CD4-positive, alpha-beta T cell treated with Interferon gamma for 1 hour (primary cell): Measurements from ENCODE around the gene DLX6.
A peak's percentile ranks its signal among the peaks of the same experiment; 100 is the strongest.

Source experiments
- DNase-seq: peaks from one replicate; pipeline ENCODE4 v3.0.0-alpha.2; 2020

The DLX6 gene

DNA sequence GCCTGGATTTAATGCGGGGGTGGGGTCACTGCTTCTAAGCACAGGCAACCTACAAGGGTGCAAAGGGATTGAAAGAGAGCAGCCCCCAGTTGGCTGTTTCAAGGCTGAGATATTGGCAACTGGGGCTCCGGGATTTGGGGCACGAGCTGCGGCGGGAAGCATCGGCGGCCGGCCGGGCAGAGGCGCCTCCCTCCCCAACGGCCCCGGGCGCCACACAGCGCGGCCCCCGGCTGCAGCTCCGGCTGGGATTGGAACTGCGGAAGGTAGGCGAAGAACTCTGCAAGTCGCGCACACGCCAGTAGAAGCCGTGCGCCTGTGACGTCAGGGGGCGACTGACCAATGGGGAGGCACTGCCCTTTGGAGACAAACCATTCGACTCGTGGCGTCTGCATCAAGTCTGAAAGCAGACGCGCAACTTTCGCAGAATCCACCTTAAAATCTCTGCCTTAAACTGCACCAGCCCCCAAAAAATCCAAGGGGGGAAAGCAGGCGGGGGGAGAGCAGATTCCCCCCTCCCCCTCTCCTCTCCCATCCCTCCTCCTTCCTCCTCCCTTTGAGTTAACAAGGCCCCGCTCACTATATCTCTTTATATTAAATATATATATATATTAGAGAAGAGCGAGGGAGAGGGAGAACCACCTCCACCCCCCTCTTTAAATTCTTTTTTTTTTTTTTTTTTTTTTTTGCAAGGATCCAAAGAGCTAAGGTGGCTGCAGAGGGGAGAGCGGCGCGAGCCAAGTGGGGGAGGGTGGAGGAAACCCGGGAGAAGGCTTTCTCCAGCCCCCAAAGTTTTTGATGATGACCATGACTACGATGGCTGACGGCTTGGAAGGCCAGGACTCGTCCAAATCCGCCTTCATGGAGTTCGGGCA is at the start of gene DLX6:
Gene DLX6, plus strand, starts transcription at position 371 of the 872 bp plus-strand sequence. Its CDS starts 425 bp downstream, at position 796.
- peak; percentile 18 for DNase-seq

DNA sequence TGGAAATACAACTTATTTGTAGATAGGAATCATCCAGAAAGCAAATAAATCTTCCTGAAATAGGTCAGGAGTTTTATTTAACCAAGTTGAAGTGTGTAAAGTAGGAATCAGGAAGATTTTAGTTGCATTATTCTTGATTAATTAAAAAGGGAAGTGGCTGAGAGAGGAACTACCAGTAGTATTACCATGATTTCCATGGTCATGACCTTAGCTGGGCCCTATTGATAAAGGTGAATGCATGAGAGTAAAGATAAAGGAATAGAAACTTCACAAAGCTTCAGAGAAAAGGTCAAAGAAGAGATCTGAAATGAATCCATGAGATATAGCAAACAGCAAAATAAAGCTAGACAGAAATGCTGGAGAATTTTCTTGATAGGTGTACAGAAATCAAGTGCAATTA is 46.2 kb upstream of the DLX6 start:
- no peak for DNase-seq

DNA sequence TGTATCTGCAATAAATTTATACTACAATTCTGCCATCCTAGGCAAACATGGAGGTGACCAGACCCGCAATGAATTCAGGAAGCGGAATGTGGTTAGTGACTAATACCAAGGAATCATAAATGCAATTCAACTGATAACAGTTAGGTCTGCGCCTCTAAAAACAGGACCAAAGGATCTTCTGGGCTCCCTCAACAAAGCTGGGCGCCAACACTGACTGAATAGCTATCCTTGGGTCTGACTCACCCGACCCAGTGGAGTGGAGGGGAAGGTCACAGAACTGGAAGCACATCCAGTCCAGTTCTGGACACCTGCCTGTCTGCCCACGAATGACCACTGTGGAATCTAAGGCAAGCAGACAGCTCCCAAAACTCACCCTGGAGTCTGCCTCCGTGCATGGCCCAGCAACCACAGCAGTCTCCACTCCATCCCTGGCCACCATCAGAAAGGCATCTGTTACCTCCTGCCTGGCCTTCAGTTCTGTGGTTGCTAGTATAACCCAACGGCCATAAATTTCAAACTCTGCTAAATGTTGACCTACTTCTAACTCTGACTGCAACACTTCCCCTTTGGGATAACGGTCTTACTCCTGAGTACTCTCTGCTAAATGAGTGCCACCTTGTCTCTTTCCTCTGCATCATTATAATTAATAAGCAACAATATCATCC is 43.0 kb upstream of the DLX6 start:
- DNase-seq = no peak

DNA sequence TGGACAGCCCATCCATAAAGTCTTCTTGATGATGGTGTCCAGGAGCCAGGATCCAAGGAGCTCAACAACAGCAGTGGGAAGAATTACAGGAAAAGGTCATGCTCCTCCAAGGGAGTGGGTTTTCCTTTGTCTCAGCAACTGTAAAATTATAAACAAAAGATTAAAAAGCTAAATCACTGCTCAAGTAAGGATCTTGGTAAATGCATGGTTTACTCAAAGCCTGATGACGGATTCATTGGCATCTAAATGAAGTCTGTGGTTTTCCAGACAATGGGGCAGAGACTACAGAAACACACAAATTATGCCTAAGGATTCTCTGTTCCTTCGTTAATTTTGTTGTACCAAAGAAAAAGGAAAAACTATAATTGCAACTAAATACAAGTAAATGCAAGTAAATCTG is 36.4 kb upstream of the DLX6 start:
- DNase-seq = no peak

DNA sequence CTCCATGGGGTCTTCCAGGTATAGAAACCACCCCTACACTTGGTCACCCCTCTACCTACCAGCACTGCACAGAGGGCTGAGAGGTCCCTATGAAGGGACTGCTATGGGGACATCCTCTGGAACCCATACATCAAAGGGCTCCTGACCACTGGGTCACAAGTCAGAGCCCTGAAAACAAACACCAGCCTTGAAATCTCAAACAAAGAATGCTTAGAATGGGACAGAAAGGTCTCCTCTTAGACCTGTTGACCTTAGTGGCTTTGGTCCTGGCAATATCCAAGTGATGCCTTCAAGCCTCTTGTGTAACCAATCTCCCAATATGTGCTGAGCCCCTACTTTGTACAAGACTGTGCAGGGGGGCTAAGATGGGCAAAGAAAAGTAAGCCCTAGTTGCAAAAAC is 34.6 kb upstream of the DLX6 start:
- no peak for DNase-seq

DNA sequence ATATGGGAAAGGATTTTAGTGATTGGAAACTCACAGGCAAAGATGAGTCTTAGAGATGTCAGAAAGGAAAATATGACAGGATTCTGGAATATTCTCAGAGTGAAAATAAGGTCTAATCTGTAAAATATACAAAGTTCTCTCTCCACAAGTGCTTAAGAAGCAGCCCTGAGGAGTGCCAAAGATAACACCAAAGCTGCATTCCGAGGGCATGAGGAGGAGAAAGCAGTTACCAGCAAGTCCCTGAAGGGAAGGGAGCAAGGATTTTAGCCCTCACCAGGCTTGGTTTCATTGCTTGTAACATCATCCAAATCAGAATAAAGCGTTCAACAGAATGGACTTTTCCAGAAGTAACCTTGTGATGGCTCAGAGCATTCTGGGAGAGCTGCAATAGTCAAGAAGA is 31.4 kb upstream of the DLX6 start:
- DNase-seq = no peak

DNA sequence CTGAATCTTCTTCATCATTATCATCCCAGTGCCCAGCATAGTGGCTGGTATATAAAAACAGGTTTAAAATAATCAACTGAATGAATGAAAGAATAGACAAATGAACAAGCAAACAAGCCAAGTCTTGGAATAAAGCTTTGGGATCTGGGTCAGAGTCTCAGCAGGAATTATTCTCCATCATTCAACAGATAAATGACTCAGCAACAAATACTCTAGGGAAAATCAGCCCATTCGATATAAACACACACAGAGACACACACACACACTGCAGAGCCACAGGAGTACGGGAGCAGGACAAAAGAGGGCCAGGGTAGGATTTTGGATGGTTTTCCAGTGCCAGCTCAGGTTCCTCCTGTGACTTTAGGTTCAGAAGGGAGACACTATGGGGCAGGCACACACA is 29.2 kb upstream of the DLX6 start:
- DNase-seq = no peak

DNA sequence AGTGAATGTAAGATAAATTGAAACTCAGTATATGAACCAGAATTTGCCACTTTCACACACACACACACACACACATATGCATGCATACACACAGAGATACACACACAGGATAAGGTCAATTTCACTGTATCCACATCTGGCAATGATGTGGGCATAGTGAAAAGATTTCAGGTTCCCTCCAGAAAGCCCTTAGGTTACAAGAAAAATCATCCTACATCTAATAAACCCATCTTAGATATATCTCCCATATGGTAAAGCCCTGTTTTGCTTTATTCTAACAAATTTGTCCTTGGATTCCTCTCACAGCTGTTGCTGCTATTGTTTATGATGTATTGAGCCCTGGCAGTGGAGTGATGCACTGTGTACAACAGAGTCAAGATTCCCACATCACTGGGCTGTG is 27.9 kb upstream of the DLX6 start:
- DNase-seq = no peak

DNA sequence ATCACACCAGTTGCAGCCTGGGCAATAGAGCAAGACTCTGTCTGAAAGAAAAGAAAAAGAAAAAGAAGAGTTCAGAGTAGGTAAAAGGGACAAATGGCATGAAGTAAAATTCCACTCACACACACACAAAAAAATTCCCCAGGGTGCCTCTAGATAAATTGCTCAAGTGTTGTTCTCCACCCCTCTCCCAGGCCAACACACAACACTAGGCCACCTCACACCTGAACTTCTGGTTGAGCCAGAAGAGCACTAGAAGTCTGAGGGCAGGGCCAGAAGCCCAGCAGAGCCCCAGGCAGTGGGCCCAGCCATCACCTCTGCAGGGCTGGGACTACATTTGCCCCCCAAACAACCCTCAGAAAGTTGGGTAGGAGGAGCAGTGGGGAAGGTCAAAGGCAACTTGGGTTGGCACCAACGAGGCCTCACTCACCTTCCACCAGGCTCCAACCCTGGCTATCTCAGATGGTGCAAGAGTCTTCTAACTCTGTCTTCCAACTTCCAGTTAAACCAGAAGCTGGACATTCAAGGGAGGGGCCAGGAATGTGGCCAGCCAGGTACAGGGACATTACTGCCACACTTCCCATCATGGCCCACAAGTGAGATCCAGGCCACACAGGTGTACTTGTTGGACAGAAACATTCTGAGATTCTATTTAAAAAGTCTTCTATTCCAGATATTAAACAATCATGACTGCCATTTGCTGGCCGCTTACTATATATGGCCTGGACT is 25.6 kb upstream of the DLX6 start:
- DNase-seq = no peak

DNA sequence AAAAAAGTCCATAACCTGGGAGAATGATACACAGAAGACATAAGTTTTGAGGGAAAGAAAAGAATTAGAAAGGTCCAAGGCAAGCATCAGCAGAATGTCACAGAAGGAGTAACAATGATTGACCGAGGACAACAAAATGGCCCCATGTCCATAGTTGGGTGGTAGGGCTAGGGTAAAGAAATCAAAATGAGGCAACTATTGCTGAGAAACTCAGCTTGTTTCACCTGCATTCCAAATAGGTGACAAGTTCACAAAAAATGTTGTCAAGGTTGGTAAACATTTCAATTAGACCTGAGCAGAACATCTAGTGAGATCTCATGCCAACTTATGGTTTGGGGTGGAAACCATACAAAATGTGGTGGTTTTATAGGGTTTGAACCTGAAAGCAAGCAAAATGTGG is 22.8 kb upstream of the DLX6 start:
- no peak for DNase-seq

DNA sequence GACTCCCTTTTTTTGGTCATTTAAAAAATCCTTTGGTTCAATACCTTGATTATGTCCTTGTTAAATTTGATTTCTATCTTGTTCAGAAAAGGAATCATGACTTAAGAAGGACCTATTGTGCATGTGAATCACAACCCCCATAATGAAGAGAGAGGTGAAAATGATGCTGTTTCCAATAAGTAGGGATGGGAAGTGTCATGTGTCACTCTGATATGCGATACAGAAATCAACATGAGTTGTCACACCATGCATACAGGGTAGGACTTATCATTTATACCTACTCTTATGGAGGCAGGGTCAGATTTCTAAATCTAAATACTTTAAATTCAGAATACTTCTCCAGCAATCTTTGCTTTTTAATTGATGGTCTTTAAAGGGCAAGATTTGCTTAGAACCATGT is 19.4 kb upstream of the DLX6 start:
- no peak for DNase-seq

DNA sequence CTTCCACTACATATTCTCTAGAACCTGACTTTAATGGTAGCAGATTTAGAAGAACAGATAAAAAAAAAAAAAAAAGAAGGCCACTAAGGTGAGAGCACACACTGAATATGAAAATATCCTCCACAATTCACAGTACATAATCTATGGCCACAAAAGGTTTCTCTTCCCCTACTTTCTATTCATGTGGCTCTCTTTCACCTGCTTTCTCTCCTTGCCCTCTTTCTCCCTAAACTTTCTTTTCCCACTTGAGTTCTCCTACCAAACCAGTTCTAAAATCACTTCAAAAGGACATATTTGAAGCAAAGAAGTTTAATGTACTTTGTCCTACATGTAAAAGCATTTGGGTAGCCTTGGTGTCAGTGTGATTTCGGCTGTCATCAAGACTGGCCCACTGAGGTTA is 18.5 kb upstream of the DLX6 start:
- no peak for DNase-seq

DNA sequence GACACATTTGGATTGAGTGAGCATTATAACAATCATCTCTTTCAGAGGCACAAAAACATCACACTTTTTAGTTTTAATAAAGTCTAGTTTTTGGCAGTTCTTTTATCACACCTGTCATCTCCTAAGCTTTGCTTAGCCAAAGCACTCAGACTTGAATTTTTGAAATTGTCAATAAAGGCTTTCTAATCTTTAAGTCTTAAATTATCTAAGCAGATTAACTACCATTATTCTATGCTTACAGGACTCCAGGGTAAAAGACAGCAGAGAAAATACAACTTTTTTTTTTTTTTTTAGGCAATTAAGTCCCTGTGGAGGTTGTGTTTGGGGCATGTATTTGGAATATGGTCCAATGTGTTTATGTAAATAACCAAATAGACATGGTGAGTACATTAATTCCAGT is 17.6 kb upstream of the DLX6 start:
- DNase-seq = no peak

DNA sequence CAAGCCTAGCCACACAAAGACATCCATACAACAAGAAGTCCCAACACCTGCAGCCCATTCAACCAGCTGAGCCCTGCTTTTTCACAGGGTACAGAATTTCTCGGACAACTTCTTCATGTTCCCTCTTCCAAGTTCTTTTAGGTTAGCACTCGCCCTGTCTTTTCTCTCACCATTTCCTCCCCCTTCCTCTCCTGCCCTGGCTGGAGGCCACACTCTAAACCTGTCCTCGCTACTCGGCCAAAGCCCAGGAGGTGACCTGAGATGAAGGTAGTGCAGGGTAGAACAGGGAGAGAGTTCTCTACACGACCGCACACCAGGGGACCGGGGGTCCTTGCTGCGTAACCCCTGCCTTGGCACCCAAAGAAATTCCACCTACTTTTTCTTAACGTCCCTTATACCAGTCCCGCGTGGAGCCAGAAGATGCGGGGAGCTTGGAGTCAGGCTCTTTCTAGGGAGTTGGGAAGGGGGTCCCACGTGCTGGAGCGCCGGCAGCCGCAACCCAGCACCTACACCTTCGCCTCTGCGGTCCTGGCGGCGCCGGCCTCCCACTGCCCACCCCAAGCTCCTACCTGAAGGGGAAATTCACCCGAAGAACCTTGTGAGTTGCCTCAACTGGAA is 16.0 kb upstream of the DLX6 start:
- no peak for DNase-seq

DNA sequence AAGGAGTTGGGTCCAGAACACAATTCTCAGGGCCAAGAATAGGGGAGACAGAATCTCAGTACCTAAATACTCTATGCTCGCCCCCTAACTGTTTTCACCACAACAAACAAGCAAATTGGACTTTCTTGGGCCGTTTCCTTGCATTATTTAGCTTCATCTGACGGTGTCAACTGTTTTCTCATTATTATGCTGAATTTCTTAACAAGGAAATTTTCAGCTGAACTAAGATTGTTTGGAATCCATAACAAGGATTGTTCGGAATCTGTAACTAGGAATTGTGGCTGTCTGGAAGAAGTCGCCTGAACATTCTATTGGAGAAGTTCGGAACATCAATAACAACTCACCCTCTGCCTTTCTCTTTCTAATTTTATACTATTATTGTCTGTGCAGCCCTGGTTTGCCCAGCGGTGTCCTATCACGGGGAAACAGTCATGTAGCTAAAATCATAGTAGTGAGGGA is 15.5 kb upstream of the DLX6 start:
- DNase-seq = no peak

DNA sequence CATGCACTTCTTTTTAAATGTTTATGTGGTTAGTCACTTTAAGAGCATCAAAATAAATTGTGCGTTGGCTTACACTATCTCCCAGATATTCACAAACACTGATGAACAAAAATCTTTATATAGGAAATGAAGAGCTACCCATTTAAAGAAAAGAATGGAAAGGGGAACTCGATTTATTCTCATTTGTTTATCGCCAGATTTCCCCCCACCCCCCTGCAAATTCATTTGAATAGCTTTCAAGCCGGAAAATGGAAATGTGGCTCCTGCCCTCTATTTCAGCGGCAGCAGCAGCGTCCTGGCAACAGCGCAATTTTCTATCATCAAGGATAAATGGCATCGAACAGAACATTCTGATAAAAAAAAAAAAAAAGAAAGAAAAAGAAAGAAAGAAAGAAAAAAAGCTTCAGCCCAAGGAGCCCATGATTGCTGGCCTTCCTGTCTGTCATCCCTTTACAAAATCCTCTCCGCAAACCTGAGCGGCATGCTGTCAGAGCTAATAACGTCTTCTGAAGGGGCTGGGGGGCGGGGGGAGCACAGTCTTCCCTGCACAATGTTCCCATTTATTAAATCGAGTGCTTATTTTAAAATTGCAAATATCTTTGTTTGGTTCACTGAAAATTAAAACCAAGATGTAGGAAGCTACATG is 13.7 kb upstream of the DLX6 start:
- DNase-seq = no peak

DNA sequence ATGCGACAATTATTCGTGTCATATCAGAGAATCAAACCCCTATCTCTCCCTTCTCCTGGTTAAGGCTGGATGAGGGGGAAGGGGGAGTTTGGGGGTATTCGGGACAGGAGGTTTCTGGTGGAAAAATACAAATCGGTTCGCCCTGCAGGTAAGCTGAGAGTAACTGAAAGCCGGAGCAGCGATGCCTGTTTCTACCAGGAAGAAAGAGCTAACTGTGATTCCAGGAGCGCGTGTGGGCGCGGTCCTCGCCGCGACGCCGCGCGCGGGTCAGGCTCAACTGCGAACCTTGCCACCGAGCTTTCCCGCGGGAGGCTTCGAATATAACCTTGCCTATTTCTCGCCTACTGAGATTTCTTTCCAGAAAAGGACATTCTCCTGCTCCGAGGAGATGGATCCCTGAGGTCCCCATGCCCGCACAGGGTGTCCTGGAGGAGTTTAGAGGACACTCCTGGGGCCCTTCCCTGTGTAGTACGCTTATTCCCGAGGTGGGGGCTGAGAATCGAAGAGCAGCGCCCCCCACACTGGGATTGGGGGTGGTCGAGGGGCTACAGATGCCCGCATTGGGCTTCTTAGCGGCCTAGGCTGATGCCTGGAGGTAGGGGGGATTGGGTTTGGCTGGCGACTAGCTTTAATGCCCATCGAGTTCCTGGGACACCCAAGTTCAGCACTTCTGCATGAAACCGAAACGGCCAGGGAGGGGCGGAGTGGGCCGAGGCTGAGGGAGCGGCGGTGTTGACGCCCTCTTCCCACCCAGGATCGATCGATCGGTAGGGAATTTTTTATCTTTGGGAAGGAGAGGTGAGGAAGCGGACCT is 13.0 kb upstream of the DLX6 start:
- no peak for DNase-seq

DNA sequence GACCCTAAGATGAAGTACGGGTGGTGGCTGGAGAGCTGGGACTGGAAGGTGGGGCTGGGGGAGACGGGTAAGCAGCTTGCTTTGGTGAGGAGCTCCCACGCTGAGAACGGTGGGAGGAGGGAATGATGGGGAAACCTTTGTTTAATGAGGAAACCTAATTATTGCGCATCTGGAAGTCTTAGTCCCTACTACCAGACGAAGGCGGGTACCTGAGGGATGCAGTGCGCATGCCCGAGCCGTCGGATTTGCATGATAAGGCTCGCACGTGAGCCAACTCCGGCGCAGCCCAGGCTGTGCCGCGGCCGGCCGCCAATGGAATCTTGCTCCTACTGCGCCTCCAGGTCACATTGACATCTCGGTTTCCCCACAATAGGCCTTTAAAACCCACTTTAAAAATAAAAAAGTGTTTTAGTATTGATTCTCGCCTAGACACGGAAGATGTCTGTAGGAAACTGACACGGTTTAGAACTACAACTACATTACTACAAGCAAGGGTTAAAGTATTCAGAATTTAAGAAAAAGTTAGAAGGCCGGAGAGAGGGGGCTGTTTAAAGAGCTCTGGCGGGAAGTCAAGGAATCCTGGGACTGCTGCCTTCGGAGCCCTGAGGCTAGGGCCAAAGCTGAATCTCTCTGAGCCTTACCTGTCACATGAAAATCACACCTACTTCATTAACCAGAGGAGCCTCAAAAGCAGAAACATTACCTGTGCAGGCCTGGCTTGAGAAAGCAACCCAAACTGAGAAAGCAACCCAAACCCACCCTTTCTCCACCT is 12.1 kb upstream of the DLX6 start:
- no peak for DNase-seq

DNA sequence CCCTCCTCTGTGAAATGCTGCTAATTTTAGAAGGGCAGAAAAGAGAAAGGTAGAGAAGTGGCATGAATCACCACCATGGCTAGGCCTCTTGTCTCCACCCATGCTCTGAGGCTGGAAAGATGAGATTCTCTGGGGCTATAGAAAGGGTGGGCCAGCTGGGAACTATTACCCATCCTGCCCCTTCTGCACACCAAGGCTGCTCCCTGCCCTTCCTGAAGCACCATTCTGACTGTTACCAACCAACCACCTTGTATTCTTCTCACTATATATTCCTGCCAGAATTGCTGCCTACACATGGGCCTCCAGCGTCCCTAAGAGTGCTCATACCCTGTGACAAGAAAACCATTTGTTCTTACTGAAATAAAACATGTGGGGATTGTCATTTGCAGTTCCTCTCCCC is 11.4 kb upstream of the DLX6 start:
- DNase-seq = no peak

DNA sequence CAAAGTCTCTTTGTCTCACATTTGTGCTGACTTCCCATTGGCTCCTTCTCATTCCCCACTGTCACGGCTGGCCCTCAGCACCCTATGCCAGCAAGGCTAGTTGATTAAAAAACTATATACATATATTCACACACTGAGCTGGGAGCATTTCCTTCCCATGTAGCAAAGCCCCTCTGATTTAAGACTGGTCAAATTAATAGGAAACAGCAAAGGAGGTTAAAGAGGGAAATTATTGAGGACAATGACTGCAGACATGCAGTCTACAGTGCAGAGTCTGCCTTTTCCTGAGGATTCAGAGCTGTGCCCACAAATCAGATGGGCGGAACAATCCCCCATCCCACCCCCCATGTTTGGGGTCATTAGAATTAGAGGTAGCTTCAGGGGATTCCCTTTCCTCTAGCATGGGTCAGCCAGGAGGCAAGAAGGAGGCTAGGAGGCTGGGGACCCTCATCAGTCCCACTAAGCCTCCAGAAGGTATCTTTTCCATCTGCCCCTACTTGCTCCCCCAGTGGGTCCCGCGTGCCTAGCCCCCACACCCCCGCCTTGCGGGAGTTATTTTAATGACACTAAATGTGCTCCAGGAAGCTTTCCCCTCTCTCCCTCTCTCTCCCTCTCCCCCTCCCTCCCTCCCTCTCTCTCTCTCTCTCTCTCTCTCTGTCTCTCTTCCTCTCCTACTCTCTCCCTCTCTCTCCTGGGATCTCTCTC is 9.8 kb upstream of the DLX6 start:
- no peak for DNase-seq
